HepG2 (cell line): ENCODE results near the gene OTUD7B. TPM values are rescaled to one million over a fixed set of nuclear protein-coding genes. Genes with fewer than 3 reads are reported as not detected.

Experiments
- EHMT2 ChIP-seq: fragments of 200-600 bp; sonication (generic); IDR thresholded peaks from 2 replicates; pipeline ENCODE4 v1.7.0; 2017; ENCODE audit warnings: antibody characterized with exemption, low read depth, low read length, borderline replicate concordance
- RORA ChIP-seq: sonication (generic); formaldehyde crosslinking; IDR thresholded peaks from 2 replicates; pipeline ENCODE4 v1.5.0; 2020; ENCODE audit warnings: mild to moderate bottlenecking, missing genetic modification reagents, moderate library complexity
- ZBTB33 ChIP-seq: sonication (generic); formaldehyde crosslinking; IDR thresholded peaks from 2 replicates; pipeline ENCODE4 v1.4.0; 2020; ENCODE audit warnings: missing genetic modification reagents
- ZBTB40 ChIP-seq, 2 experiments: fragments of 450-650 bp in 1 of 2; sonication (generic) in 1 of 2; formaldehyde crosslinking in 1 of 2; IDR thresholded peaks; 2 replicates each; pipeline versions ENCODE4 v1.6.1 to v1.8.0; 2016 to 2022; ENCODE audit warnings: antibody characterized with exemption in 1 of 2, mild to moderate bottlenecking in 1 of 2, missing genetic modification reagents in 1 of 2
- ZNF160 ChIP-seq: sonication (generic); formaldehyde crosslinking; IDR thresholded peaks from 2 replicates; pipeline ENCODE4 v1.8.0; 2022; ENCODE audit warnings: mild to moderate bottlenecking, inconsistent platforms, missing genetic modification reagents
- ZNF556 ChIP-seq: sonication (generic); formaldehyde crosslinking; IDR thresholded peaks from 2 replicates; pipeline ENCODE4 v1.4.0; 2020; ENCODE audit warnings: mild to moderate bottlenecking, missing genetic modification reagents, borderline replicate concordance
- polyA plus RNA-seq, 8 experiments: library from polyadenylated mRNA; depleted of rRNA in 3 of 8; stranded (reverse) in 7 of 8; unstranded in 1 of 8; fragments of >200 nt; fragmentation: Illumina TruSeq in 4 of 8; extraction: Trizol in 4 of 8; gene quantifications; 2 replicates each; pipeline versions ENCODE4 v1.2.1 to v1.2.3, GENCODE V29; 2011 to 2016; ENCODE audit warnings: low read depth in 4 of 8, missing spikeins in 1 of 8, mixed read lengths in 1 of 8; ENCODE audit not compliant: insufficient read depth in 1 of 8
- total RNA-seq, 5 experiments: library from RNA; depleted of rRNA; stranded (reverse); fragments of >200 nt; fragmentation: Illumina TruSeq; extraction: Trizol; gene quantifications; 2 replicates each; pipeline ENCODE4 v1.2.3, GENCODE V29; 2016; ENCODE audit warnings: low read depth in 1 of 5
- TF ChIP-seq, protein P1 (sequence below): sonication (generic); formaldehyde crosslinking; IDR thresholded peaks from 2 replicates; pipeline ENCODE4 v1.5.0; 2020; ENCODE audit warnings: mild to moderate bottlenecking, missing genetic modification reagents

The OTUD7B gene
- total and polyA plus RNA-seq, 2 of the 13 experiments (the other 11 are each of a cell fraction or from before 2014, with no cell fraction given) = 5.1 to 11.2 TPM

- TF ChIP-seq ZBTB40 (IDR thresholded peaks at IDR 0.05) (no peak), ZBTB40 (CRISPR knock-in tag; IDR thresholded peaks at IDR 0.05) (no peak), EHMT2 (no peak), ZNF160 (no peak), ZNF556 (CRISPR knock-in tag) (no peak), RORA (no peak), ZBTB33 (CRISPR knock-in tag) (no peak)
- TF ChIP-seq, protein P1, sequence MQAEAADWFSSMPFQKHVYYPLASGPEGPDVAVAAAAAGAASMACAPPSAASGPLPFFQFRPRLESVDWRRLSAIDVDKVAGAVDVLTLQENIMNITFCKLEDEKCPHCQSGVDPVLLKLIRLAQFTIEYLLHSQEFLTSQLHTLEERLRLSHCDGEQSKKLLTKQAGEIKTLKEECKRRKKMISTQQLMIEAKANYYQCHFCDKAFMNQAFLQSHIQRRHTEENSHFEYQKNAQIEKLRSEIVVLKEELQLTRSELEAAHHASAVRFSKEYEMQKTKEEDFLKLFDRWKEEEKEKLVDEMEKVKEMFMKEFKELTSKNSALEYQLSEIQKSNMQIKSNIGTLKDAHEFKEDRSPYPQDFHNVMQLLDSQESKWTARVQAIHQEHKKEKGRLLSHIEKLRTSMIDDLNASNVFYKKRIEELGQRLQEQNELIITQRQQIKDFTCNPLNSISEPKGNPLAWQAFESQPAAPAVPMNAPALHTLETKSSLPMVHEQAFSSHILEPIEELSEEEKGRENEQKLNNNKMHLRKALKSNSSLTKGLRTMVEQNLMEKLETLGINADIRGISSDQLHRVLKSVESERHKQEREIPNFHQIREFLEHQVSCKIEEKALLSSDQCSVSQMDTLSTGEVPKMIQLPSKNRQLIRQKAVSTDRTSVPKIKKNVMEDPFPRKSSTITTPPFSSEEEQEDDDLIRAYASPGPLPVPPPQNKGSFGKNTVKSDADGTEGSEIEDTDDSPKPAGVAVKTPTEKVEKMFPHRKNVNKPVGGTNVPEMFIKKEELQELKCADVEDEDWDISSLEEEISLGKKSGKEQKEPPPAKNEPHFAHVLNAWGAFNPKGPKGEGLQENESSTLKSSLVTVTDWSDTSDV = no peak
Observed at GRCh38 chr1:150051089-150051373, 40.5 kb upstream of the OTUD7B start (continued).
